HepG2 (cell line): Measurements from ENCODE around the gene MRFAP1L1. TPM values are rescaled to one million over a fixed set of nuclear protein-coding genes. Genes with fewer than 3 reads are reported as not detected.

Experiments
- AGO1 ChIP-seq: fragments of 200-400 bp; formaldehyde crosslinking; IDR thresholded peaks from 2 replicates; pipeline ENCODE4 v1.6.1; 2017; ENCODE audit warnings: mild to moderate bottlenecking, low read depth, low read length, moderate library complexity; ENCODE audit not compliant: poor library complexity, severe bottlenecking
- ARNTL ChIP-seq: sonication (generic); formaldehyde crosslinking; IDR thresholded peaks from 2 replicates; pipeline ENCODE4 v1.4.0; 2020; ENCODE audit warnings: mild to moderate bottlenecking, missing genetic modification reagents
- CEBPZ ChIP-seq: IDR thresholded peaks from 2 replicates; pipeline ENCODE4 v1.6.1; 2012; ENCODE audit warnings: low read length, improper control_type of control experiment
- CSRNP1 ChIP-seq: sonication (generic); formaldehyde crosslinking; IDR thresholded peaks from 2 replicates; pipeline ENCODE4 v1.8.1; 2023; ENCODE audit warnings: mild to moderate bottlenecking, missing genetic modification reagents
- DNMT3B ChIP-seq: conservative IDR thresholded peaks from 2 replicates; pipeline ENCODE4 v1.6.1; 2016; ENCODE audit warnings: missing biosample characterization, control low read depth
- GRHL1 ChIP-seq: sonication (generic); formaldehyde crosslinking; conservative IDR thresholded peaks from 2 replicates; pipeline ENCODE4 v1.8.0; 2022; ENCODE audit warnings: missing genetic modification reagents
- KDM4B ChIP-seq: sonication (generic); formaldehyde crosslinking; IDR thresholded peaks from 2 replicates; pipeline ENCODE4 v1.4.0; 2020; ENCODE audit warnings: missing genetic modification reagents
- KLF11 ChIP-seq: IDR thresholded peaks from 2 replicates; pipeline ENCODE4 v1.6.1; 2016; ENCODE audit warnings: missing compliant biosample characterization
- MBD4 ChIP-seq: IDR thresholded peaks from 2 replicates; pipeline ENCODE4 v1.6.1; 2012; ENCODE audit warnings: low read length, inconsistent platforms, borderline replicate concordance
- NBN ChIP-seq: fragments of 450-650 bp; conservative IDR thresholded peaks from 2 replicates; pipeline ENCODE4 v1.6.1; 2017
- NRL ChIP-seq: sonication (generic); formaldehyde crosslinking; IDR thresholded peaks from 2 replicates; pipeline ENCODE4 v1.5.0; 2020; ENCODE audit warnings: missing genetic modification reagents, mild to moderate bottlenecking, moderate library complexity, borderline replicate concordance
- SMARCE1 ChIP-seq: fragments of 450-650 bp; IDR thresholded peaks from 2 replicates; pipeline ENCODE4 v1.6.1; 2017; ENCODE audit warnings: borderline replicate concordance
- TERF1 ChIP-seq: sonication (generic); formaldehyde crosslinking; IDR thresholded peaks from 2 replicates; pipeline ENCODE4 v1.8.0; 2022; ENCODE audit warnings: mild to moderate bottlenecking, missing genetic modification reagents, moderate library complexity
- ZBTB1 ChIP-seq: sonication (generic); formaldehyde crosslinking; IDR thresholded peaks from 2 replicates; pipeline ENCODE4 v1.4.0; 2020; ENCODE audit warnings: missing genetic modification reagents, borderline replicate concordance
- ZBTB14 ChIP-seq: sonication (generic); formaldehyde crosslinking; IDR thresholded peaks from 2 replicates; pipeline ENCODE4 v1.4.0; 2020; ENCODE audit warnings: missing genetic modification reagents
- ZNF124 ChIP-seq: sonication (generic); formaldehyde crosslinking; IDR thresholded peaks from 2 replicates; pipeline ENCODE4 v1.4.0; 2020; ENCODE audit warnings: missing genetic modification reagents
- ZNF260 ChIP-seq: sonication (generic); formaldehyde crosslinking; IDR thresholded peaks from 2 replicates; pipeline ENCODE4 v1.4.0; 2020; ENCODE audit warnings: missing genetic modification reagents, low read depth, mild to moderate bottlenecking, borderline replicate concordance
- ZNF616 ChIP-seq: sonication (generic); formaldehyde crosslinking; IDR thresholded peaks from 2 replicates; pipeline ENCODE4 v1.5.0; 2020; ENCODE audit warnings: low read depth, mild to moderate bottlenecking, missing genetic modification reagents
- ZNF644 ChIP-seq: IDR thresholded peaks from 2 replicates; pipeline ENCODE4 v1.6.1; 2016; ENCODE audit warnings: low read depth
- ZNF878 ChIP-seq: sonication (generic); formaldehyde crosslinking; IDR thresholded peaks from 2 replicates; pipeline ENCODE4 v1.8.1; 2023; ENCODE audit warnings: mild to moderate bottlenecking, missing genetic modification reagents, moderate library complexity
- polyA plus RNA-seq, 8 experiments: library from polyadenylated mRNA; depleted of rRNA in 3 of 8; stranded (reverse) in 7 of 8; unstranded in 1 of 8; fragments of >200 nt; fragmentation: Illumina TruSeq in 4 of 8; extraction: Trizol in 4 of 8; gene quantifications; 2 replicates each; pipeline versions ENCODE4 v1.2.1 to v1.2.3, GENCODE V29; 2011 to 2016; ENCODE audit warnings: low read depth in 4 of 8, missing spikeins in 1 of 8, mixed read lengths in 1 of 8; ENCODE audit not compliant: insufficient read depth in 1 of 8
- total RNA-seq, 5 experiments: library from RNA; depleted of rRNA; stranded (reverse); fragments of >200 nt; fragmentation: Illumina TruSeq; extraction: Trizol; gene quantifications; 2 replicates each; pipeline ENCODE4 v1.2.3, GENCODE V29; 2016; ENCODE audit warnings: low read depth in 1 of 5

MRFAP1L1 gene
- total and polyA plus RNA-seq, 2 of the 13 experiments (the other 11 are each of a cell fraction or from before 2014, with no cell fraction given), result 44.8 to 76.6 TPM

GRCh38 chr4:6673660-6674499, 35.8 kb downstream of the MRFAP1L1 start (continued):
- TF ChIP-seq ZBTB1 (CRISPR knock-in tag) (no peak), NRL (CRISPR knock-in tag) (peak; percentile 63), ZNF878 (no peak; the same call in 1 of the 2 replicates), CEBPZ (no peak), SMARCE1 (no peak), ZNF260 (CRISPR knock-in tag) (no peak), KLF11 (peak; percentile 87), TERF1 (CRISPR knock-in tag) (0 out of 2 replicates have a peak, but pooled peaks have one; percentile 78), GRHL1 (CRISPR knock-in tag) (no peak; the same call in 1 of the 2 replicates), ZNF616 (CRISPR knock-in tag) (0 out of 2 replicates have a peak, but pooled peaks have one; percentile 41), ARNTL (CRISPR knock-in tag) (no peak), CSRNP1 (CRISPR knock-in tag) (peak; percentile 80), NBN (no peak), ZNF644 (no peak), AGO1 (peak; percentile 73), ZNF124 (peak; percentile 43; the same call in 1 of the 2 replicates), ZBTB14 (CRISPR knock-in tag) (peak; percentile 87), KDM4B (peak; percentile 94), MBD4 (no peak), DNMT3B (CRISPR knock-in tag) (no peak)
